ENCODE measurements around the gene AFAP1L1. TPM values are rescaled to one million over a fixed set of nuclear protein-coding genes. Genes with fewer than 3 reads are reported as not detected.

Gene AFAP1L1
- total and polyA plus RNA-seq, 2 experiments from 2014 or later, result 1.2 to 2.3 TPM

DNA sequence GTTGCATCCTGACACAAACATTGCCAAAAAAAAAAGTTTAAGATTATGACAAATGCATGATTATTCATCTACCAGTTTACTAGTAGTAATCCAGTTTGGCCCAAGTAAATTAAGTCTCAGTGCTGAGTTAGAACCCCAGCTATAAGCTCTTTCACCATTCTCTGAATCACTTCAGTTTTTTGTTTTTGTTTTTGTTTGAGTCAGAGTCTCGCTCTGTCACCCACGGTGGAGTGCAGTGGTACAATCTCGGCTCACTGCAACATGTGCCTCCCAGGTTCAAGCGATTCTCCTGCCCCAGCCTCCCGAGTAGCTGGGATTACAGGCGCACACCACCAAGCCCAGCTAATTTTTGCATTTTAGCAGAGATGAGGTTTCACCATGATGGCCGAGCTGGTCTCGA is 84.7 kb downstream of the AFAP1L1 start:
- Histone ChIP-seq H3K4me1 (ENCODE audit: insufficient read depth) (peaks cover 3% of the 10 kb centered on the region), H4K20me1 (ENCODE audit: insufficient read depth, poor library complexity, severe bottlenecking) (no peaks in the 10 kb centered on the region), H3K36me3 (replicated peaks; ENCODE audit: insufficient read depth, low read depth) (no peaks in the 10 kb centered on the region), H3K9me2 (replicated peaks; ENCODE audit: insufficient read depth) (no peaks in the 10 kb centered on the region), H3K9me3 (ENCODE audit: low read depth) (no peaks in the 10 kb centered on the region), H3K27me3 (no peaks in the 10 kb centered on the region), H3K27ac (no peak overlapping the region), H3K4me3 (no peak overlapping the region), H3K79me2 (peaks cover 5% of the 10 kb centered on the region), H2AFZ (no peak overlapping the region), H3K4me2 (no peak overlapping the region)
- TF ChIP-seq EZH2phosphoT487 (IDR thresholded peaks at IDR 0.05; ENCODE audit: low read depth, severe bottlenecking, unreplicated experiment), result no peak
- no peak for TF ChIP-seq EZH2 (IDR thresholded peaks at IDR 0.05; ENCODE audit: borderline replicate concordance)
- TF ChIP-seq, protein P1, sequence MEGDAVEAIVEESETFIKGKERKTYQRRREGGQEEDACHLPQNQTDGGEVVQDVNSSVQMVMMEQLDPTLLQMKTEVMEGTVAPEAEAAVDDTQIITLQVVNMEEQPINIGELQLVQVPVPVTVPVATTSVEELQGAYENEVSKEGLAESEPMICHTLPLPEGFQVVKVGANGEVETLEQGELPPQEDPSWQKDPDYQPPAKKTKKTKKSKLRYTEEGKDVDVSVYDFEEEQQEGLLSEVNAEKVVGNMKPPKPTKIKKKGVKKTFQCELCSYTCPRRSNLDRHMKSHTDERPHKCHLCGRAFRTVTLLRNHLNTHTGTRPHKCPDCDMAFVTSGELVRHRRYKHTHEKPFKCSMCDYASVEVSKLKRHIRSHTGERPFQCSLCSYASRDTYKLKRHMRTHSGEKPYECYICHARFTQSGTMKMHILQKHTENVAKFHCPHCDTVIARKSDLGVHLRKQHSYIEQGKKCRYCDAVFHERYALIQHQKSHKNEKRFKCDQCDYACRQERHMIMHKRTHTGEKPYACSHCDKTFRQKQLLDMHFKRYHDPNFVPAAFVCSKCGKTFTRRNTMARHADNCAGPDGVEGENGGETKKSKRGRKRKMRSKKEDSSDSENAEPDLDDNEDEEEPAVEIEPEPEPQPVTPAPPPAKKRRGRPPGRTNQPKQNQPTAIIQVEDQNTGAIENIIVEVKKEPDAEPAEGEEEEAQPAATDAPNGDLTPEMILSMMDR (IDR thresholded peaks at IDR 0.05; ENCODE audit: poor library complexity), result no peak
- 98% methylated on average over 8 of the region's 8 CpGs for WGBS (ENCODE audit: low lambda C conversion rate, missing lambda C conversion rate)
- no peak for DNase-seq (ENCODE audit: low spot score)

DNA sequence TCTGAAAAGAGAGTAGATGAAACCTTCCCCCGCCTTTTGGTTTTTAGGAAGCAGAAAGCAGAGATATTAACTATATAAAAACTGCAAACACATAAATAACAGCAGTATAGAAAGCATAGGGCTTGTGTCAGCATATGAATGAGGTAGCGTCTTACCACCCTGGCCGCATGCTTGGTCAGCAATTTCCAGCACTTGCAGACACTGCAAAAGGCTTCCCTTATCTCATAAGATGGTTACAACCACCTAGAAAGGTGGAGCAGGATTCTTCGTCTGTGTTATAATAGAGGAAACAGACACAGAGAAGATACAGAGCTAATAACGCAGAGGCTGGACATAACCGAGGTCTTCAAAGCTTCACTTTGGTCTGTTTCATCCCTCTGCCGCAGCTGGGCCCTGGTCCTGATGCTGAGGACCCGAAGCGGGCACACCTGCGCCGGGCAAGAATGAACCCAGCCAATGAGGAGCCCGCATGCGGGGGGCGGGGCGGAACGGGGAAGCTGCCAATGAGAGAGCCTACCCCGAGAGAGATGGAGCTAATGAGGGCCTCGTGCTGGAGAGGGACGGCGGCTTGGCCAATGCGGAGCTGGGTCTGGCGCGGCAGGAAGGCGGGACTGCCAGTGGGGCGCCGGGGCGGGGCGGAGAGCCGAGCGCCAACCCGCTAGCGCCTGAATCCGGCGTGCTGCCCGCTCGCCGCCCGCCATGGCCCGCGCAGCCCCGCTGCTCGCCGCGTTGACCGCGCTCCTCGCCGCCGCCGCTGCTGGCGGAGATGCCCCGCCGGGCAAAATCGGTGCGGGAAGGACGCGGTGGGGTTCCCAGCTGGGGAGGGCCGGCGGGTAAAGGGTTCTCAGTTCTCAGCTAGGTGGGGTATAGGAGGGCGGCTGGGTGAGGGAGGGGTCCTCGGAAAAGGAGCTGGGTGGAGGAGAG is 86.0 kb downstream of the AFAP1L1 start, which contains the start of gene PCYOX1L:
PCYOX1L (plus strand) TSS at position 677 of the 924 bp plus-strand sequence; CDS start at position 700, 23 bp downstream.
- Histone ChIP-seq H3K27ac (peak within 1 kb of the TSS; percentile 22), H3K4me3 (peak within 1 kb of the TSS; percentile 74), H4K20me1 (ENCODE audit: insufficient read depth, poor library complexity, severe bottlenecking) (no peaks in the 10 kb centered on the region), H3K79me2 (no peaks in the 10 kb centered on the region), H3K9me3 (ENCODE audit: low read depth) (no peaks in the 10 kb centered on the region), H3K9me2 (replicated peaks; ENCODE audit: insufficient read depth) (no peaks in the 10 kb centered on the region), H3K4me2 (peak within 1 kb of the TSS; percentile 97), H3K36me3 (replicated peaks; ENCODE audit: insufficient read depth, low read depth) (no peaks in the 10 kb centered on the region), H3K27me3 (no peaks in the 10 kb centered on the region), H3K4me1 (ENCODE audit: insufficient read depth) (peaks cover 3% of the 10 kb centered on the region), H2AFZ (peak within 1 kb of the TSS; percentile 89)
- TF ChIP-seq, protein P1 (IDR thresholded peaks at IDR 0.05; ENCODE audit: poor library complexity), result no peak
- no peak for TF ChIP-seq EZH2 (IDR thresholded peaks at IDR 0.05; ENCODE audit: borderline replicate concordance)
- no peak for TF ChIP-seq EZH2phosphoT487 (IDR thresholded peaks at IDR 0.05; ENCODE audit: low read depth, severe bottlenecking, unreplicated experiment)
- WGBS (ENCODE audit: low lambda C conversion rate, missing lambda C conversion rate), result 4% methylated on average over 38 of the region's 61 CpGs
- DNase-seq (ENCODE audit: low spot score), result peak; percentile 96

DNA sequence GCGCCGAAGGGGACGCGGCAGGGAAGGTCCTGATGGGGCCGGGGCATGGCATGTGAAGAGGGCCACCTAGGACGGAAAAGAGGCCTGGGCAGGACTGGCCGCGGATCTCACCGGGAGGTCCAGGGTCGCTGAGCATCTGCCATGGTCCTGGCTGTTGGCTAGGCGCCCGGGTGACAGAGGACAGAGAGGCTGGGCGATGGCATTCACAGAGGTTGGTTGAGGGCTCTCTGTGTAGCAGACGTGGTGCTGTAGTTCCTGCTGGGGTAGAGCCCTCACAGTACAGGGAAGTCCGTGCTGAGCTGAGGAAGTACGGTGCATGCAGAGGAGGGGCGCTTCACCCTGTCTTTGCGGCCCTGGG is 86.6 kb downstream of the AFAP1L1 start:
- H3K36me3 ChIP-seq (replicated peaks; ENCODE audit: insufficient read depth, low read depth), result no peaks in the 10 kb centered on the region
- no peaks in the 10 kb centered on the region for H3K79me2 ChIP-seq
- H3K27ac ChIP-seq, result no peak overlapping the region
- no peak for TF ChIP-seq EZH2 (IDR thresholded peaks at IDR 0.05; ENCODE audit: borderline replicate concordance)
- TF ChIP-seq EZH2phosphoT487 (IDR thresholded peaks at IDR 0.05; ENCODE audit: low read depth, severe bottlenecking, unreplicated experiment), result no peak
- TF ChIP-seq, protein P1 (IDR thresholded peaks at IDR 0.05; ENCODE audit: poor library complexity), result no peak
- no peaks in the 10 kb centered on the region for H3K27me3 ChIP-seq
- peak; percentile 25 for DNase-seq (ENCODE audit: low spot score)
- no peaks in the 10 kb centered on the region for H4K20me1 ChIP-seq (ENCODE audit: insufficient read depth, poor library complexity, severe bottlenecking)
- H3K4me3 ChIP-seq, result peak overlapping the region; percentile 74
- H2AFZ ChIP-seq, result peak overlapping the region; percentile 89
- no peaks in the 10 kb centered on the region for H3K9me3 ChIP-seq (ENCODE audit: low read depth)
- H3K4me2 ChIP-seq, result peak overlapping the region; percentile 97
- no peaks in the 10 kb centered on the region for H3K9me2 ChIP-seq (replicated peaks; ENCODE audit: insufficient read depth)
- 5% methylated on average over 18 of the region's 18 CpGs for WGBS (ENCODE audit: low lambda C conversion rate, missing lambda C conversion rate)
- peaks cover 3% of the 10 kb centered on the region for H3K4me1 ChIP-seq (ENCODE audit: insufficient read depth)
